Esophagus squamous epithelium (tissue), 4 donors: ENCODE results near the gene ZNF195.
"Not testable (repeated sequence)": the region's sequence is repeated elsewhere in the genome, so short reads cannot be mapped to it uniquely, and the experiment has no call there.

Source experiments
- POLR2A ChIP-seq, 4 donors: fragments of 450-650 bp; IDR thresholded peaks; one replicate each; pipeline ENCODE4 v1.6.1; 2017; ENCODE audit warnings: antibody characterized with exemption in 4 of 4, mild to moderate bottlenecking in 4 of 4, moderate library complexity in 3 of 4
- TF ChIP-seq, protein P1 (sequence below), 6 experiments: fragments of 450-650 bp in 4 of 6; fragments of 200-600 bp in 2 of 6; sonication (generic) in 2 of 6; IDR thresholded peaks; one replicate each; pipeline ENCODE4 v1.5.1; 2016 to 2019; ENCODE audit warnings: antibody characterized with exemption in 6 of 6, mild to moderate bottlenecking in 4 of 6, moderate library complexity in 4 of 6

DNA sequence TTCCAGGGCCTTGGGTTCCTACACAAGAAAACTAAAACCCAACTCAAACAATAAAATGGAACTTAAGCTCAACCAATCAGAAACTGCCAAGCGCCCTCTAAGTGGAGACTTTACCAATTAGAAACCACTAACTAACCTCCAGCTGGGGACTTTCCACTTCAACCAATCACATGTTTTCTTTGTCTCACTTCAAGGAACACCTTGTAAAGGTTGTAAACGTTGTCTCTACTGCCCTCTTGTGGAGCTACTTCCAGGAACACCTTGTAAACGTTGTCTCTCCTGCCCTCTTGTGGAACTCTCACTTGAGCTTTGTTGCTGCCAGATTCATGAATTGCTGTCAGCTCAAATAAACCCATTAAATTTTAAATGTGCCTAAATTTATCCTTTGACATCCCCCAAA is 54.2 kb downstream of the ZNF195 start:
- not testable (repeated sequence) for TF ChIP-seq POLR2A (IDR thresholded peaks at IDR 0.05)
- TF ChIP-seq, protein P1, sequence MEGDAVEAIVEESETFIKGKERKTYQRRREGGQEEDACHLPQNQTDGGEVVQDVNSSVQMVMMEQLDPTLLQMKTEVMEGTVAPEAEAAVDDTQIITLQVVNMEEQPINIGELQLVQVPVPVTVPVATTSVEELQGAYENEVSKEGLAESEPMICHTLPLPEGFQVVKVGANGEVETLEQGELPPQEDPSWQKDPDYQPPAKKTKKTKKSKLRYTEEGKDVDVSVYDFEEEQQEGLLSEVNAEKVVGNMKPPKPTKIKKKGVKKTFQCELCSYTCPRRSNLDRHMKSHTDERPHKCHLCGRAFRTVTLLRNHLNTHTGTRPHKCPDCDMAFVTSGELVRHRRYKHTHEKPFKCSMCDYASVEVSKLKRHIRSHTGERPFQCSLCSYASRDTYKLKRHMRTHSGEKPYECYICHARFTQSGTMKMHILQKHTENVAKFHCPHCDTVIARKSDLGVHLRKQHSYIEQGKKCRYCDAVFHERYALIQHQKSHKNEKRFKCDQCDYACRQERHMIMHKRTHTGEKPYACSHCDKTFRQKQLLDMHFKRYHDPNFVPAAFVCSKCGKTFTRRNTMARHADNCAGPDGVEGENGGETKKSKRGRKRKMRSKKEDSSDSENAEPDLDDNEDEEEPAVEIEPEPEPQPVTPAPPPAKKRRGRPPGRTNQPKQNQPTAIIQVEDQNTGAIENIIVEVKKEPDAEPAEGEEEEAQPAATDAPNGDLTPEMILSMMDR (IDR thresholded peaks at IDR 0.05): not testable (repeated sequence)
